ENCODE results near the gene ANKRD33B.
"Not testable (repeated sequence)": the region's sequence is repeated elsewhere in the genome, so short reads cannot be mapped to it uniquely, and the experiment has no call there.

The ANKRD33B gene

GRCh38 chr5:10593531-10594181 lies 29.8 kb downstream of the ANKRD33B start:
- no peak for DNase-seq (ENCODE audit: low read depth, low spot score)

- DNase-seq (ENCODE audit: low read depth, low spot score): no peak
These were observed 30.8 kb downstream of the ANKRD33B start for GRCh38 chr5:10594591-10595210.

DNA sequence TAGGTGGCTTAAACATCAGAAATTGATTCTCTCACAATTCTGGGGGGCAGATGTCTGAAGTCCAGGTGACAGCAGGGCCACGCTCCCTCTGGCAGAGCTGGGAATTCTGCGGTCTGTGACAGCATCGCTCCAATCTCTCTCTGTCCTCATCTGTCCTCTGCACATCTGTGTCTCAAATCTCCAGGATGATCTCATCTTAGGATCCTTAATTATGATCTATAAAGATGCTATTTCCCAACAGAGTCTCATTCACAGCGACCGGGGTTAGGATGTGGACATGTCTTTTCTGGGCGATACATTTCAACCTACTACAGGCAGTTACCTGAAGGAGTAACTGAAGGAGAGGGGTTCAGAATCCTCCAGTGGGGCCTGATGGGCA lies 31.4 kb downstream of the ANKRD33B start:
- no peak for DNase-seq (ENCODE audit: low read depth, low spot score)

DNA sequence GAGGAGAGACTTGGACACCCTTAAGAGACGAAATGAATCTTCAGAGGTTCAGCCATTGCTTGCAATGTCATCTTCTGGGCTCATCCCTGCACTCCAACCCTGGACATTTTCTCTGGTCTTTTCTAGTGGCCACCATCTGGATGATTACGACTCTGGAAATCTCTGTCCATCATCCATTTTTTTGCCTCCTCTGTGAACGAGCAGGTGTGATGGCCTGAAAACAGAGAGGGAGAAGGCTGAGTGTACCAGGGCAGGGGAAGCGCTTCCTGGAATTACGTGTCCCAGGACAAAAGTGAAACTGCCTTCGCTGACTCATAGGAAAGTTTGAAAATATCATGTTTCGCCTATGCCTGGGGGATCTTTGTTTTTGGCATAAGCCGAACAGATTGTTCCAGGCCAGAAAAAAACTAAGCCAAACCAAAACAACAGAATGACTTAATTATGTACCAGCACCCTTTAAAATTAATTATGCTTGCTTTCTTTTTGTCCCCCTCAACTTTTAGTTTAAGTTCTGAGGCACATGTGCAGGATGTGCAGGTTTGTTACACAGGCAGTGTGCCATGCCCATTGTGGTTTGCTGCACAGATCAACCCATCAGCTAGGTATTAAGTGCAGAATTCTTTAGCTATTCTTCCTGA lies 31.9 kb downstream of the ANKRD33B start:
- DNase-seq (ENCODE audit: low read depth, low spot score): peak; percentile 53

- no peak for DNase-seq (ENCODE audit: low read depth, low spot score)
These were observed 32.4 kb downstream of the ANKRD33B start for GRCh38 chr5:10596310-10596703.

GRCh38 chr5:10596886-10597451 lies 33.1 kb downstream of the ANKRD33B start:
- no peak for DNase-seq (ENCODE audit: low read depth, low spot score)

DNA sequence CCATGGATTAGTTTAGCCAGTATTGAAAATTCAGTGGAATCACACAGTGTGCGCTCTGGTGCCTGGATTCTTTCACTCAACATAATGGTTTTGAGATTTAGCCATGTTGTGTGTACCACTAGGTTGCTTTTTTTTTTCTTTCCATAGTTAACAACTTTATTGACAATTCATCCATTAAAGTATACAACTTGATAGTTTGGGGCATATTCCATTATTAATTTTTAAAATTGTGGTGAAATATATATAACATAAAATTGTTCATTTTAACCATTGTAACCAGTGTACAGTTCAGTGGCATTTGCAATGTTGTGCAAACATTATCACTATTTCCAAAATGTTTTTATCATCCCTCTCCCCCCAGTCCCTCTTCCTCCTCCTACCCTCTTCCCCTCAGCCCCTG lies 35.2 kb downstream of the ANKRD33B start:
- no peak for DNase-seq (ENCODE audit: low read depth, low spot score)

GRCh38 chr5:10599862-10600284 lies 36.0 kb downstream of the ANKRD33B start:
- DNase-seq (ENCODE audit: low read depth, low spot score): no peak

- no peak for DNase-seq (ENCODE audit: low read depth, low spot score)
These were observed 36.9 kb downstream of the ANKRD33B start for GRCh38 chr5:10600626-10601245.

DNA sequence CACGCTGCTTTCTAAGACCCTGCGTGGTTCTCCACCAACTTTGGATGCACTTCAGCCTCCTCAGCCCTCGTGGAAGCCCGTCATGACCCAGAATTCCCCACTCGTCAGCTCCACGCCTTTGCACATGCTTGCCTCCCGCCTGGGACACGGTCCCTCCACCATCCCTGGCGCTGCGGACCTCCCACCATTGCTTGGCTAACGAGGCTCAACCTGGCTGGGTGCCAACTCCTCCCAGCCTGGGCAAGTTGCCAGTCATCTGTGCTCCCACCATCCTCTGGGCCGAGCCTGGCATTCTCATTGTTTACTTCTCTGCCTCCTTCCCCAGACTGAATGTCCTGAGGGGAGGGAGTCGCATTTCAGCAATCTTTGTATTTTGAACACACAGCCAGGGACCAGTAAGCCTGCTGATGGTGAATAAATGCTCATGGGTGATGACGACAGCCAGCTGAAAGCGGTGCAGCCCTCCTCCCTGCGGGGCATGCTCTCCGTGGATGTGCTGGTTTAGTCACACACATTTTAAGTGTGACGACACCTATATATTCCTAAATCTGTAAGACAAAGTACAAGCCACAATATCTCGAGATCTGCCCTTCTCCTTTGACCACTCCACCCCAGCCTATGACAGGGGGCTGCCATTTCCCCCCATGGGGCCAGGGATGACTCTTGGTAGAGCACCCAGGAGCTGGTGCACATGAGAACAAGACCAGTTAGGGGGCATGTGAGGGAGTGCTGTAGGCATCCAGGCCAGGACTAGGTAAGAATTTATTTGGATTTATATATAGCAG lies 37.6 kb downstream of the ANKRD33B start:
- peak; percentile 96 for DNase-seq (ENCODE audit: low read depth, low spot score)

DNA sequence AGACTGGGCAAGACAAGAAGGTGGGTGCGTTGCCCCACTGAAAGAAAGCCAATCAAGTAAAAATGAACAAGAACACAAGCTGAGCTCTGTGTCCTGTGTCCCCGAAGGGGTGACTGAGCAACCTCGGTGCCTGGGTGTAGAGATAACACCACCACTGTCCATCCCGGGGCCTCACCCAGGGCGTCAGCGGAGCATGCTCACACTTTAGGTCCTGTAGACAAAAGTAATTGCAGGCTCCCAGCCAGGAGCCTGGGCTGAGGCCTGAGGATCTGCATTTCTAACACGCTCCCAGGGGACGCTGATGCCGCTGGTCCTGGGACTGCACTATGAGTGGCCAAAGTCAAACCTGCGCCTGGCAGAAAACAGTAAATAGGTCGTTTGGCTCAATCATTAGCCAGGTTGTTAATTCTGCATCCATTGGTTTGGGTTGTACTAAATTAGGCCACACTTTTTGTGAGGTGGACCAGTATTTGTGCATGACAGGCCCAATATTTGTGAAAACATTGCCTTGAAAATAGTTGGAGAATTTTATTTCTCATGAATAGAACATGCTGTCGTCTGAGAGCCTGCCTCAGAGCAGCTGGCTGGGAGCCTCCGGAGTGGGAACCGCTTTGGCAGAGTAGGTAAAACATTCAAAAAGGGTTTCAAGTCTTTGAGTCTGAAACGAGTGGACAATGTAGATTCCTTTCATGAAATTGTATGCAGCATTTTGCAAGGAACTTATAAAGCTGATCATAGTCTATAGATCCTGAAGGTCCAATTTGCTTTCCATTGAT lies 38.3 kb downstream of the ANKRD33B start:
- no peak for DNase-seq (ENCODE audit: low read depth, low spot score)

DNA sequence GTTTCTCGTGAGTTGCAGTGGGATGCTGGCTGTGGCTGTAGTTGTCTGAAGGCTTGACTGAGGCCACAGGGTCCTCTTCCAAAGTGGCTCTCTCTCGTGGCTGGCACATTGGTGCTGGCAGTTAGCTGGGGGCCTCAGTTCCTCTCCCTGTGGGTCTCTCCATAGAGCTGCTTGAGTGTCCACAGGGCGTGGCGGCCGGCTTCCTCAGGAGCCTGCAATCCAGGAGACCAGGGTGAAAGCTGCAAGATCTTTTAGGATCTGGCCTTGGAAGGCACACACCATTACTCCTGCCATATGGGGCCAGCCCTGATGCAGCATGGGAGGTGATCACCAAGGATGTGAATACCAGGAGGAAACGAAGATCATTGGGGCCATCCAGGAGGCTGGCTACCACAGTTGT lies 41.1 kb downstream of the ANKRD33B start:
- no peak for DNase-seq (ENCODE audit: low read depth, low spot score)

- DNase-seq (ENCODE audit: low read depth, low spot score): not testable (repeated sequence)
These were observed 42.8 kb downstream of the ANKRD33B start for GRCh38 chr5:10606632-10607022.

DNA sequence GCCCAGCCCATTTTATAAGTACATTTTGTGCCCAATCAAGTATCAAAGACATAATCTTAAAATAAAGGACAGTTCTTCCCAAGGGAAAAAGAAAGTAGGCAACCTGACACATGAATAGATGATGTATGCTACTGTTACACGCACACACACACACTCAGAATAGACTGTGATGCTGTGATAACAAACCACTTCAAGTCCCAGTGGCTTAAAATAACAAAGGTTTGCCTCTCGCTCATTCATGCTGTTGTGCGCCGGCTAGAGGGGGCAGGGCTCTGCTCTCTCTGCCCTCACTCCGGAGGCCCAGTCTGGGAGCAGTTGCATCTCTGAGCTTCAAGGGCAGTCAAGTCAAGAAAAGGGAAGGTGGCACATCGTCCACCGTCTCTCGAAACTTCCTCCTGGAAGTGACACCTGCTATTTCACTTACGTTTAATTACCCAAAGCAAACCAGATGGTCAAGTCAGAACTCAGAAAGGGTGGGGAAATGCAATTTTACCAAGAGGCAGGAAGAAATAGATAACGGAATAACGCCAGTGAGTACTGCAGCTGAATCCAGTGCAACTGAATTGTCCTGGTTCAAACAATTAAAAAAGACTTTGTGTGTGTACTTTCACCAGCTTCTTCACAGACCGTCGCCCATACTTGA lies 43.3 kb downstream of the ANKRD33B start:
- no peak for DNase-seq (ENCODE audit: low read depth, low spot score)

GRCh38 chr5:10607666-10608073 lies 43.8 kb downstream of the ANKRD33B start:
- no peak for DNase-seq (ENCODE audit: low read depth, low spot score)

DNA sequence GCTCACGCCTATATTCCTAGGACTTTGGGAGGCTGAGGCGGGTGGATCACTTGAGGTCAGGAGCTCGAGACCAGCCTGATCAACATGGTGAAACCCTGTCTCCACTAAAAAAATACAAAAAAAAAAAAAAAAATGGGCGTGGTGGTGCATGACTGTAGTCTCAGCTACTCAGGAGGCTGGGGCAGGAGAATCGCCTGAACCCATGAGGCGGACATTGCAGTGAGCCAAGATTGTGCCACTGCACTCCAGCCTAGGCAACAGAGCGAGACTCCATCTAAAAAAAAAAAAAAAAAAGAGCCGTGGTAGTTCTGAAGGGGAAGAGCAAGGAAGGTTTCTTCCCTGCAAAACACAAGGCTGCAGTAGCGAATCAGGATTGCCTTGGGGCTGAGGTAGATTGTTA lies 44.2 kb downstream of the ANKRD33B start:
- not testable (repeated sequence) for DNase-seq (ENCODE audit: low read depth, low spot score)

DNA sequence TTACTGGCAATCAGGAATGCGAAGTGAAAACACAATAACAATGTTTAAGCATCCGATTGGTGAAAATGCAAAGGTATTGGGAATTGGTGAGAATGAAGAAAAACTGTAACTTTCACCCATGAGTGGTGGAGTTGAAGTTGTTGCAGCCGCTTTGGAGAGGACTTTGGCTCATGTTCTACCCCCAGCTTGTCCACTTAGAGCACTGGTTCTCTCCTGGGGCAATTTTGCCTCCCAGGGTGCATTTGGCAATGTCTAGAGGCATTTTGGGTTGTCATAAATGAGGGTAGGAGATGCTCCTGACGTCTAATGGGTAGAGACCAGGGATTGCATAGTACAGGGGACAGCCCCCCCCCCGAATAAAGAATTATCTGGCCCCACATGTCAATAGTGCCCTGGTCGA lies 46.2 kb downstream of the ANKRD33B start:
- no peak for DNase-seq (ENCODE audit: low read depth, low spot score)

DNA sequence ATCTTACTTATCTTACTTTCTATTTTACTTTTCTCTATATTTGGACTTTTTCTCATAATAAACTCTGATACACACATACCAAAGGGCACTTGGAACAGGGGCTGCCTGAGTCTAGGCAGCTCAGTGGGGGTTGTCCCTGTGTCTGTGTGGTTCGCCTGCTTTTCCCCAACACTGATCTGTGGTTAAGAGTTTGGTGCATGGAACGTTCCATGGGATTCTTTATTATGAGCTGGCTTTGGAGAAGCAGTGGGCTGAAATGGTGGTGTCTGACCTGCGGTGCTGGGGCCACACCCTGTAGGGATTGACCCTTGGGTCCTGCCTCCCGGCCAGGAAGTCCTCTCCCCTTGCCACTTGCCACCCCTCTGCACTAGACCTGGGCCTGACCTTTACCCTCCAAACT lies 47.4 kb downstream of the ANKRD33B start:
- no peak for DNase-seq (ENCODE audit: low read depth, low spot score)

GRCh38 chr5:10612251-10612650 lies 48.4 kb downstream of the ANKRD33B start:
- DNase-seq (ENCODE audit: low read depth, low spot score): no peak

DNA sequence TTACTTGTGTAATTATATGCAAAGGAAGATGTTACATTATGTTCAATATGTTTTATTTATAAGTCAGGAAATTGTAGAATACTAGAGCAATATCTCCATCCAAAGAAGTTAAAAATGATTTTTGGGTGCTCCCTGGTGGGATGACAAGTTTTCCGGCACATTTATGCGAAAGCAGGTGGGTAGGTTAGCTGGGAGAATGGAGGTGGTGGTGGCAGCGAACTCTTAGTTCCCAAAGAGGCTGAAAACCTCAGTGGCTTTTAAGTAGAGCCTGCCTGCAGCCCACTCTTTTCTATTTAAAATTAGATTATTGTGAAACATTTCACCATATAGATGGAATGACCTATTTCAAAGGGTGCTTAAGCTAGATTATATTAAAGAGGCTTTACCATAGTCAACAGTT lies 51.8 kb downstream of the ANKRD33B start:
- no peak for DNase-seq (ENCODE audit: low read depth, low spot score)
